Upper lobe of left lung (tissue), 4 donors: ENCODE results near the gene JARID2.

Source experiments
- POLR2A ChIP-seq, 4 donors: fragments of 450-650 bp; IDR thresholded peaks; one replicate each; pipeline ENCODE4 v1.5.1; 2016 to 2017; ENCODE audit warnings: antibody characterized with exemption in 4 of 4, mild to moderate bottlenecking in 2 of 4
- TF ChIP-seq, protein P1 (sequence below), 6 experiments: fragments of 450-650 bp in 4 of 6; fragments of 200-600 bp in 2 of 6; sonication (generic) in 2 of 6; IDR thresholded peaks; one replicate each; pipeline ENCODE4 v1.5.1; 2016 to 2019; ENCODE audit warnings: antibody characterized with exemption in 6 of 6

DNA sequence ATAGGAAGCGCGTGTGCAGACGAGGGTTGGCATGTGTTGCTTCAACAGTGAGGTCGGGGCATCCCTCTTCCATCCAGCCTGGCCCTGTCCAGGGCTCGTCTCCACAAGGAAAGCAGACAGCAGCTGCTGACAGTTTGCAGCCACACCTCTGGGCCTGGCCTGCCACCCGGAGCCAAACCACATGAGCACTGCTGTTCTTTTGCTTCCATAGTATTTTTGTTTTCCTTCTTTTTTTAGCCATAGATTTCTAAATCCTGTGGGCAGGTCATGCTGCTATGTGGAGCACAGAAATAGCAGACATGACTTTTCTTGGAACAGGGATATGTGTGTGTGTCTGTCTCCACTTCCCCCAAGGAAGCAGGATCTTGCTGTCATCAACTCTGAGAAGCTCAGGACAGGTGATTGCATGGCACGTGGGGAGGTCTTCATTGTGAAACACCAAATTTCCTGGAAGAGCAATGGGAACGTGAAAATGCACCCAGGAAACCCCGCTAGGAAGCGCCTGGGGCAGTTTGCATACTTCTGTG is 249.6 kb downstream of the JARID2 start:
- TF ChIP-seq, protein P1, sequence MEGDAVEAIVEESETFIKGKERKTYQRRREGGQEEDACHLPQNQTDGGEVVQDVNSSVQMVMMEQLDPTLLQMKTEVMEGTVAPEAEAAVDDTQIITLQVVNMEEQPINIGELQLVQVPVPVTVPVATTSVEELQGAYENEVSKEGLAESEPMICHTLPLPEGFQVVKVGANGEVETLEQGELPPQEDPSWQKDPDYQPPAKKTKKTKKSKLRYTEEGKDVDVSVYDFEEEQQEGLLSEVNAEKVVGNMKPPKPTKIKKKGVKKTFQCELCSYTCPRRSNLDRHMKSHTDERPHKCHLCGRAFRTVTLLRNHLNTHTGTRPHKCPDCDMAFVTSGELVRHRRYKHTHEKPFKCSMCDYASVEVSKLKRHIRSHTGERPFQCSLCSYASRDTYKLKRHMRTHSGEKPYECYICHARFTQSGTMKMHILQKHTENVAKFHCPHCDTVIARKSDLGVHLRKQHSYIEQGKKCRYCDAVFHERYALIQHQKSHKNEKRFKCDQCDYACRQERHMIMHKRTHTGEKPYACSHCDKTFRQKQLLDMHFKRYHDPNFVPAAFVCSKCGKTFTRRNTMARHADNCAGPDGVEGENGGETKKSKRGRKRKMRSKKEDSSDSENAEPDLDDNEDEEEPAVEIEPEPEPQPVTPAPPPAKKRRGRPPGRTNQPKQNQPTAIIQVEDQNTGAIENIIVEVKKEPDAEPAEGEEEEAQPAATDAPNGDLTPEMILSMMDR (IDR thresholded peaks at IDR 0.05), result no peak
- TF ChIP-seq POLR2A (IDR thresholded peaks at IDR 0.05), result no peak
